WTC11 (cell line): Measurements from ENCODE around the gene TEX36. TPM values are rescaled to one million over a fixed set of nuclear protein-coding genes. Genes with fewer than 3 reads are reported as not detected.
"Not testable (repeated sequence)": the region's sequence is repeated elsewhere in the genome, so short reads cannot be mapped to it uniquely, and the experiment has no call there.

Experiments used
- ATAC-seq: fragments of 200-7000 bp; cut with Tn5 transposase; 2 replicates; pipeline ENCODE4 v1.10.0; 2021; ENCODE audit warnings: mild to moderate bottlenecking, moderate library complexity
- CTCF ChIA-PET: fragments of 300-600 bp; sonication (Branson Sonifier 250); formaldehyde crosslinking; loops from one replicate; lab custom pipeline; 2021; ENCODE audit warnings: antibody characterized with exemption; lab: Charles Lee
- POLR2A ChIA-PET: fragments of 350-600 bp; sonication (Branson Sonifier 250); formaldehyde crosslinking; loops from one replicate; lab custom pipeline; 2021; ENCODE audit warnings: antibody characterized with exemption; lab: Charles Lee
- DNase-seq: peaks from one replicate; pipeline ENCODE4 v3.0.0; 2021; ENCODE audit warnings: low spot score
- H3K27ac Mint-ChIP-seq: 2 replicates; pipeline ENCODE4 v1.8.0; 2021; ENCODE audit warnings: mixed read lengths
- H3K27me3 Mint-ChIP-seq: 2 replicates; pipeline ENCODE4 v1.8.0; 2021; ENCODE audit warnings: low read depth, mild to moderate bottlenecking, moderate library complexity, mixed read lengths
- H3K36me3 Mint-ChIP-seq: 2 replicates; pipeline ENCODE4 v1.8.0; 2021; ENCODE audit warnings: mixed read lengths
- H3K4me1 Mint-ChIP-seq: 2 replicates; pipeline ENCODE4 v1.8.0; 2022; ENCODE audit warnings: mixed read lengths
- H3K4me3 Mint-ChIP-seq: 2 replicates; pipeline ENCODE4 v1.8.0; 2021; ENCODE audit warnings: mild to moderate bottlenecking, moderate library complexity, mixed read lengths
- H3K9me3 Mint-ChIP-seq: 2 replicates; pipeline ENCODE4 v1.8.0; 2021; ENCODE audit warnings: mixed read lengths
- ARID4B ChIP-seq: sonication (generic); formaldehyde crosslinking; IDR thresholded peaks from 2 replicates; pipeline ENCODE4 v1.8.0; 2023; ENCODE audit warnings: missing genetic modification reagents, mild to moderate bottlenecking, borderline replicate concordance
- ATF2 ChIP-seq: sonication (generic); formaldehyde crosslinking; IDR thresholded peaks from 2 replicates; pipeline ENCODE4 v1.8.1; 2022; ENCODE audit warnings: low read depth, missing genetic modification reagents, borderline replicate concordance
- ATF6 ChIP-seq: sonication (generic); formaldehyde crosslinking; IDR thresholded peaks from 2 replicates; pipeline ENCODE4 v1.8.1; 2023; ENCODE audit warnings: mild to moderate bottlenecking, missing genetic modification reagents
- CREB1 ChIP-seq: sonication (generic); formaldehyde crosslinking; IDR thresholded peaks from 2 replicates; pipeline ENCODE4 v1.8.0; 2023; ENCODE audit warnings: mild to moderate bottlenecking, missing genetic modification reagents
- MXD4 ChIP-seq: fragments of 250-450 bp; sonication (Bioruptor Pico); IDR thresholded peaks from 2 replicates; pipeline ENCODE4 v1.8.0; 2021; ENCODE audit warnings: mild to moderate bottlenecking, moderate library complexity, borderline replicate concordance
- NFYB ChIP-seq: sonication (generic); formaldehyde crosslinking; conservative IDR thresholded peaks from 2 replicates; pipeline ENCODE4 v1.8.0; 2022; ENCODE audit warnings: low read depth, missing genetic modification reagents
- SMAD3 ChIP-seq: sonication (generic); formaldehyde crosslinking; IDR thresholded peaks from 2 replicates; pipeline ENCODE4 v1.8.0; 2022; ENCODE audit warnings: missing genetic modification reagents, mild to moderate bottlenecking, borderline replicate concordance
- ZNF281 ChIP-seq: sonication (generic); formaldehyde crosslinking; IDR thresholded peaks from 2 replicates; pipeline ENCODE4 v1.8.0; 2023; ENCODE audit warnings: mild to moderate bottlenecking, missing genetic modification reagents
- ZSCAN18 ChIP-seq: fragments of 250-450 bp; sonication (Bioruptor Pico); IDR thresholded peaks from 2 replicates; pipeline ENCODE4 v2.1.2; 2022; ENCODE audit warnings: mild to moderate bottlenecking, moderate library complexity
- total RNA-seq: library from RNA; stranded (reverse); gene quantifications from 3 replicates; pipeline ENCODE4 v1.2.3, GENCODE V29; 2021

The TEX36 gene
- total RNA-seq, 1 experiment from 2014 or later = not detected

GRCh38 chr10:125621052-125621451, 61.9 kb downstream of the TEX36 start:
- POLR2A ChIA-PET = no interaction called here
- peaks cover 24% of the 10 kb centered on the region for H3K9me3 Mint-ChIP-seq
- TF ChIP-seq NFYB (no peak), ZSCAN18 (CRISPR knock-in tag) (no peak), SMAD3 (CRISPR knock-in tag) (no peak), CREB1 (CRISPR knock-in tag) (no peak)
- no peaks in the 10 kb centered on the region; the same call in 1 of the 2 replicates for H3K4me1 Mint-ChIP-seq
- H3K4me3 Mint-ChIP-seq = no peak overlapping the region
- no peaks in the 10 kb centered on the region for H3K36me3 Mint-ChIP-seq
- H3K27me3 Mint-ChIP-seq = no peaks in the 10 kb centered on the region; the same call in 1 of the 2 replicates
- no peak for ATAC-seq
- no peak for DNase-seq
- CTCF ChIA-PET = no interaction called here
- no peak overlapping the region for H3K27ac Mint-ChIP-seq

GRCh38 chr10:125620401-125620800, 62.6 kb downstream of the TEX36 start:
- Mint-ChIP-seq H3K27ac (no peak overlapping the region), H3K36me3 (no peaks in the 10 kb centered on the region), H3K27me3 (peaks cover 3% of the 10 kb centered on the region; the same call in 1 of the 2 replicates), H3K4me3 (no peak overlapping the region), H3K9me3 (peaks cover 24% of the 10 kb centered on the region), H3K4me1 (no peaks in the 10 kb centered on the region)
- CTCF ChIA-PET = no interaction called here
- POLR2A ChIA-PET = no interaction called here
- ATAC-seq = no peak
- DNase-seq = no peak
- TF ChIP-seq ARID4B (CRISPR knock-in tag) (no peak), ATF6 (CRISPR knock-in tag) (no peak), CREB1 (CRISPR knock-in tag) (no peak), ATF2 (CRISPR knock-in tag) (no peak), MXD4 (CRISPR knock-in tag) (no peak), ZNF281 (no peak)

GRCh38 chr10:125613062-125613461, 69.9 kb downstream of the TEX36 start:
- H3K27ac Mint-ChIP-seq, ATAC-seq, H3K9me3 Mint-ChIP-seq, H3K4me3 Mint-ChIP-seq, H3K4me1 Mint-ChIP-seq, CTCF ChIA-PET, H3K36me3 Mint-ChIP-seq, H3K27me3 Mint-ChIP-seq, DNase-seq: not testable (repeated sequence)
- POLR2A ChIA-PET = interaction anchor here (1.0 kb wide), 1 partner anchor 20 kb away, joined by 3 read pairs; no protein-coding TSS in a partner anchor
